ENCODE data around the gene RAP1GAP2.

RAP1GAP2 gene

DNA sequence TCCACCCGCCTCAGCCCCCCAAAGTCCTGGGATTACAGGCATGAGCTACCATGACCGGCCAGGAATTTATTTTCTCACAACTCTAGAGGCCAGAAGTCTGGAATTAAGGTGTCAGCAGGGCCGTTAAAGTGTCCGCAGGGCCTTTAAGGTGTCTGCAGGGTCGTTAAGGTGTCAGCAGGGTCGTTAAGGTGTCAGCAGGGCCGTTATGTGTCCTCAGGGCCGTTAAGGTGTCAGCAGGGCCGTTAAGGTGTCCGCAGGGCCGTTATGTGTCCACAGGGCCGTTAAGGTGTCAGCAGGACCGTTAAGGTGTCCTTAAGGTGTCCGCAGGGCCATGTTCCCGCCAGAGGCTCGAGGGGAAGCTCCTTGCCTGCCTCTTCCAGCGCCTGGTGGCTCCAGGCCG is 125.2 kb downstream of the RAP1GAP2 start:
- no peak for DNase-seq

DNA sequence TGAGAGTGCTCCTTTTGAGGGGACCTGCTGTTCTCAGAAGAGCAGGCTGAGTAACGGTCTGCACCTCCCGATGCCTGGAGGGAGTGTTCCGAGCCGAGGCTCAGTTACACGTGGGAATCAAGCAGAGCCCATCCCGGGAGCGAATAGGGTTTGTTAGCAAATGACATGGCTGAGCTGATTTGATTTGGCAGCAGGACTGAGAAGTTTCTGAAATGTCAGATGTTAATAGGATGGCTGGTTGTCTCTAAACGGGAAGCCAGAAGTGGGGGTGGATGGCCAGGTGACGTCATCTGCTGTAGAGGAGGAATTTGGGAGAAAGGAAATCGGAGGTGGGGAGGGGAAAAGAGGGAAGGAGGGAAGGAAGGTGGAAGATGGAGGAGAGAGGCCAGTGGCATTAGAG is 128.0 kb downstream of the RAP1GAP2 start:
- DNase-seq = no peak

DNA sequence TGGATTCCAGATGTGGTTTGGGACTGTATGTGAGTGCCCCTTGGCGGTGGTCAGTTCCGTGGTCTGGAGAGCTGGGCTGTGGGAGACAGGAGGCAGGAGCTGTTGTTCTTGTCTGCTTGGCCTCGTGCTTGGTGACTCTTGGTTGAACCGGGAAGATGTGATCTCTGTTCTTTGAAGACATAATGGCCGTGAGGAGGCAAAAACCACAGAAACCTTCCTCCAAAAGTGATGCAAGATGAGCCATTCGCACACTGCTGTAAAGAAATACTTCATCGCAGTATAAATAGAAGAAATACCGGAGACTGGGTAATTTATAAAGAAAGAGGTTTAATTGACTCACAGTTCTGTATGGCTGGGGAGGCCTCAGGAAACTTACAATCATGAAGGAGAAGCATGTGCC is 128.8 kb downstream of the RAP1GAP2 start:
- DNase-seq = no peak

DNA sequence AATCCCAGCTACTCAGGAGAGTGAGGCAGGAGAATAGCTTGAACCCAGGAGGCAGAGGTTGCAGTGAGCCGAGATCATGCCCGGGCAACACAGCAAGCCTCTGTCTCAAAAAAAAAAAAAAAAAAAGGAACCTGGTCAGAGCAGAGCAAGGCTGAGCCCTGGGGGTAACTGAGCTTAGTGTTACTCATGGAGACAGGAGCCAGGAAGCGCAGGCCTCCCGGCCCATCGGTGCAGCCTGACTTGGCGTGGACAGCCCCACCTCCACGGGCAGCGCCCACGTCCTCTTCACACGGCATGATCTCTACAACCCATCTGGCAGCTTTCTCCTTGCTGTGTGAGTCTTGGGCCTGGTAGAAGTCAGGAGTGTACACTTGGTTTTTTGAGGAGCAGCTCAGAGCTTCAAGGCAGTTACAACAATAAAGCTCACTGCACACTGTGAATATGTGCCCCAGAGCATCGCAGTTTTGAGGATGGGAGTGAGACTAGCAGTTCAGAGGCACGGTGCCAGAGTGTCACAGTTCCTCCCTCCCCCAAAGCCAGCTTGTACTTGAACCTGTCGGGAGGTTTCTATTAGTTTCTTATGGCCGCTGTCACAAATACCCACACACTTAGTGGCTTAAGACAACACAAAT is 129.9 kb downstream of the RAP1GAP2 start:
- no peak for DNase-seq

DNA sequence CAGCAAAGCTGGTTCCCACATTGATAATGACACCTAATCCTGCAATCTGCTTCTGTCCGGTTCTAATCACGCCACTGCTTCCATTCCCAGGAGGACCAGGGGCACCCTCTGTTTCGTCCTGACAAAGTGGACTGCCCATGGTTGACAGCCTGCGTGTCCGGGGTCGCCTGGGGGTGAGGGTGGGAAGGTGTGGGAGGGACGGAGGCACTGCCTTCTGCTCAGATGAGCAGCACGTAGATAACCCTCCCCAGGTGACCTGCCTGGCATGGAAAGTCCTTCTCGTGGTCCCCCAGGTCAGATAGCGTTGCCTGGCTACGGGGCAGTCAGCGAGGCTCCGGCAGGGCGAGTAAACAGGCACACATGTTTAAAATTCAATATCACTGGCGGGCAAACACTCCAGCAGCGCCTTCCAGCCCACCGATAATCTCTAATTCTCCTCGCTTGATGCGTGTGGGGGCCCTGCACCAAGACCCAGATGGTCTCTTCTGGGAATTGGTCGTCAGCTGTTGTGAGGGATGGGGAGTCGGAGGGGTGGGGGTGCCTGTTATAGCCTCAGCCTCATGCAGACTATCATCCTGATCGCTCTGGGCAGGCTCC is 132.2 kb downstream of the RAP1GAP2 start:
- DNase-seq = no peak

DNA sequence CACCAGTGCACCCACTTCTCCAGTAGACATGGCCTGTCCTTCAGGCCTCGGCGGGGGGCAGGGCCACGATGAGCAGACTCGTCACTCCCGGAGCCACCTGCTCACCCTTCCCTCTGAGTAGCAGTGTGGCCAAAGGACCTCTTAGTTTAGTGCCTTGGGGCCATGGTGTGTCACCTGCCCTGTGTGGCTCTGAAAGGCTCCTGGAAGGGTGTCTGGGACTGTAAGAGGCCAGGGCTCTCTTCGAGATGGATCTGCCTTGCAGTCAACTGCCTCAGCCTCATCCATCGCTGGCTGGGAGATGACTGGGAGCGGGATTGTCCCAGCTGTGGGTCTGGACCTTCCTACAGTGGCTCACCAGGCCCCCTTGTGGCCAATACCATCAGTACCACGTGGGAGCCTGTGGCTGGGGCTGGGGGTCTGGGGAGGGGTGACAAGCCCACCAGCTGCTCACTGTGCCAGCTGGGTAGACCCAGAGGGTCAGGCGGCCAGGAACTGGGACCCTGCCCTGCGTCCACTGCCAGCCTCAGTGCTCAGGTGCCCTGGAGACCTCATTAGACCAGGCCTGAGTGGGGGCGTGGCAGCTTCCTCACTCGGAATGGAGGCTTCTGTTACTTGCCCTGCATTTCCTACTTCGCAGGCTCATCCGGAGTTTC is 133.8 kb downstream of the RAP1GAP2 start:
- no peak for DNase-seq

DNA sequence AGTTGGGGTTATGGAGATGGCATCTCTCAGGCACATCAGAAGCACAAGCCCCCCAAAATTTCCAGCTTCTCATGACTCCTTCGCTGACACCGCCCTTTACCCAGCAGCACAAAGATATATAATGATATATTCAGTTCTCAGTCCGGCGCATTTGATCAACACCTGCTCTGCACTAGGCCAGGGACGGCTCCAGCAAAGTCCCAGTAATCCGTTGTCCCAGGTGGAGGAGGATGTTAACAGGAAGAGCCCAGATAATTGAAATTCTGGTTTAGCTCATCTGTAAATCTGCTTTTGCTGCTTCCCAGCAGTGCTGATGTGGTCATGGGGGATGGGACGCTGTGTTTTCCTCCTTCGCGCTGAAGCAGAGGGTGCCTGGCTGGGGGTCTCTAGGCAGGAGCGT is 135.6 kb downstream of the RAP1GAP2 start:
- no peak for DNase-seq

DNA sequence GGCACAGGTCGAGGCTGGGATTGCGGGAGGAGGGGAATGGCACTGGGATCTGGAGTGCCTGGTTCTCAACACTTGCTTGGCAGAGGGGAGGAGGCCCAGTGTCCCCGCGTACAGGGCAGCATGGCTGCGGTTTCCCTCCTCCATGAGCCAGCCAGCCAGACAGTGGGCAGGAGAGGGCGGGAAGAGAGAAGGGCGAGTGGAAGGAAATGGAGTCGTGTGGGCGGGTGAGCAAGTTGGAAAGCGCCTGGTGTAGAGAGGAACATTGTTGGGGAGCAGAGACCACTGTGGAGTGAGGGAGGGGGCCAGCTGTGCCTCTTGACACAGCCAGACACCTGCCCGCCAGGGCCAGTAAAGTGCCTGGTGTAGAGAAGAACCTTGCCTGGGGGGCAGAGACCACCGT is 136.7 kb downstream of the RAP1GAP2 start:
- no peak for DNase-seq

DNA sequence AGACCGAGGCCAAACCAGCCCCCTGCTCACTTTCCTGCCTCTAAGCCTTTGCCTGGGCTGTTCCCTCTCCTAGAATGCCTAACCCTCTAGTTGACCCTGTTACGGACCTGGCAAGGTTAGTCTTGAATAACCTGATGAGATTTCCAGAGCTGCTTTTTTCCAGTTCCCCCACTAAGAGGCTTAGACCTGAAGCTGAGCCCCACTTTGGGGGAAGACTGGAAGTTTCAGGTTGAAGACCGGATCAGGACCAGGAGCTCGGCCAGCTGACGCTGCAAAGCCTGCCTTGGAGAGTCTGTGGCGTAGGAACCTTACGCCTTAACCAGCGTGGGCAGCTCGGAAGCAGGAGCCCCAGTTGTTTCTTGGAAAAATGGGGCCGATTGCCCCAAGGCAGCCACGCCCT is 137.4 kb downstream of the RAP1GAP2 start:
- DNase-seq = no peak

DNA sequence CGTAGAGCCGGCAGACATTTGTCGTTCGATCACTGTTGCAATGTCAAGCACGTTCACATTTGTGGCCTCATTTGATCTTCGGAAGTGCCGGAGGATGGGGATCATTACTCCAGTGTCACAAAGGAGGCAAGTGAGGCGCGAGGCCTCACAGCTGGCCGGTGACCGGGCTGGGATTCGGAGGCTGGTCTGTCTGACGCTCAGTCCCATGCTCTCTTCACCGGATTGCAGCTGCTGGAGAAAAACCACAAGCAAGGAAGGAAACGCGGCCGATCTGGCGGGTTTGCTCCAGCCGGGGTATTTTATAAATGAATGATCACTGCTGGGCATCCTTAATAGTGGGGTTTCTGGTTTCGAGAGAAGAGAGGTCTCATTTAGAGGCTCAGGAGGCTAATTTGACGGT is 139.4 kb downstream of the RAP1GAP2 start:
- no peak for DNase-seq

DNA sequence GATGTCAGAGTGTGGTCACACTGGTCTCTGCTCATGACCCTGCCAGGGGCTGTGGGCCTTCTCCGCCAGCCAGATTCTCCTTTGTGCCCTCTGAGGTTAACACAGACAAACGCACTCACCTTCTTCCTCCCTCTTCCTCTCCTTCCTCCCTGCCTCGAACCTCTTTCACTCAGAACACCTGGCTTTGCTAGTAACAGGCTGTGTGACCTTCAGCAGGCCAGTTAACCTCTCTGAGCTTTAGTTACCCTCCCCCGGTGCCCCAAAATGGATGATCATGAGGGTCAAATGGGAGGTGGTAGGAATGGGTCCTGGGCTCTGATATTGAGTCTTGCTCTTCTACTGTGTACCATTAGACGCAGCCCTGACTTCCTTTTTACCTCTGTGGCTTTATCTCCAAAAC is 140.1 kb downstream of the RAP1GAP2 start:
- no peak for DNase-seq

GRCh38 chr17:2936771-2937321 is 140.6 kb downstream of the RAP1GAP2 start:
- DNase-seq = no peak

- DNase-seq = no peak
Measured at GRCh38 chr17:2937331-2938003, 141.2 kb downstream of the RAP1GAP2 start.

- no peak for DNase-seq
Measured at GRCh38 chr17:2939714-2940351, 143.6 kb downstream of the RAP1GAP2 start.

DNA sequence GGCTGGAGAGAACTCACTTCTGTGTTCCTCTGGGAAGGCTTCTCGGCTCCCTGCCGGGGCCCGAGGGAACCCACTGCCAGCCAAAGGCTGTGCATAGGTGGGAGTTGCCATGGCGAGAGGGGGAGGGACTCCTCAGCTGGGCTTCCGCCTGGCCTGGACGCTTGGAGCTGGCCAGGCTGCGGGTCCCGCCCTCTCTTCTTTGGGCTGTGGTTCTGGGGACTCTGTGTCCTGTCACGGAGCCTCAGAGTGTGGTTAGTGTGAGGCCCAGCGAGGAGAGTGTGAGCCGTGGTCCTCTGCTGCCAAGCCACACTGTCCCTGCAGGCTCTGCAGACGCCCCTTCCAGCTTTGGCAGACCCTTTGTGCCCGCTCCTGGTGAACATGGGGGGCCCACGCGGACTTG is 144.1 kb downstream of the RAP1GAP2 start:
- no peak for DNase-seq

DNA sequence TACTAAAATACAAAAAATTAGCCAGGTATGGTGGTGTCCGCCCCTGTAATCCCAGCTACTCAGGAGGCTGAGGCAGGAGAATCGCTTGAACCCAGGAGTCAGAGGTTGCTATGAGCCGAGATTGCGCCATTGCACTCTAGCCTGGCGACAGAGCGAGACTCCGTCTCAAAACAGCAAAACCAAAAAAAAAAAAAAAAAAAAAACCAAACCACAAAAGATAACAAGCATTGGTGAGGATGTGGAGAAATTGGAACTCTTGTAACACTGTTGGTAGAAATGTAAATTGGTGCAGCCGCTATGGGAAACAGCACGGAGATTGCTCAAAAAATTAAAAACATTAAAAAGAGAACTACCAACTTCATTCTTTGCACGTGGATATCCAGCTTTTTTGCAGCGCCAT is 147.7 kb downstream of the RAP1GAP2 start:
- DNase-seq = no peak

GRCh38 chr17:2945299-2945698 is 149.1 kb downstream of the RAP1GAP2 start:
- DNase-seq = no peak

DNA sequence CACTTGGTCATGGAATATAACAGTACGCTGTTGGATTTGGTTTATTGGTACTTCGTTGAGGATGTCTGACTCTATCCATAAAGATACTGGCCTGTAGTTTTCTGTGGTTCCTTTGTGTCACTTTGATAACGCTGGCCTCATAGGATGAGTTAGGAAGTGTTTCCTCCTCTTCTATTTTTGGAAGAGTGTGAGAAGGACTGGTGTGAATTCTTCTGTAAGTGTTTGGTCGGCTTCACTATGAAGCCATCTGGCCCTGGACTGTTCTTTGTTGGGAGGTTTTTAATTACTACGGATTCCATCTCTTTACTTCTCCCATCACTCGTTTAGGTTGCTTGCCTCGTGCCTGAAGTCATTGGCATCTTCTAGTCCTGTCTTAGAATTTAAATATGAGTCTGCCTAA is 149.9 kb downstream of the RAP1GAP2 start:
- no peak for DNase-seq

DNA sequence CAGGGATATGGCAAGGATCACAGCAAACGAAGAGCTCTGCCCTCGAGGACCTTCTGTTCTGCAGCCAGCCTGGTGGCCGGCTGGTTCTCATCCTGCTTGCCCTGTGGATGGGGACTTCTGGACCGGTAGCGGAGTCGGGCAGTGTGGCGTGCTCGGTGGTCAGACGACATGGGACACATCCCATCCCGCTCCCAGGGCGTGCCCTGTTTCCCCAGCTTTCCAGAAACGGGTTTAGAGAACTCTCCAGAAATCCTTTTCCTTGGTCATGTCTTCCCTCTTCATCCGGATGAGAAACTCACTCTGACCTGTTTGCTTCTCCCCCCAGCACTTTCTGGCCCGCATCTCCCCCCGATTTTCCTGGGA is 151.3 kb downstream of the RAP1GAP2 start:
- DNase-seq = no peak

DNA sequence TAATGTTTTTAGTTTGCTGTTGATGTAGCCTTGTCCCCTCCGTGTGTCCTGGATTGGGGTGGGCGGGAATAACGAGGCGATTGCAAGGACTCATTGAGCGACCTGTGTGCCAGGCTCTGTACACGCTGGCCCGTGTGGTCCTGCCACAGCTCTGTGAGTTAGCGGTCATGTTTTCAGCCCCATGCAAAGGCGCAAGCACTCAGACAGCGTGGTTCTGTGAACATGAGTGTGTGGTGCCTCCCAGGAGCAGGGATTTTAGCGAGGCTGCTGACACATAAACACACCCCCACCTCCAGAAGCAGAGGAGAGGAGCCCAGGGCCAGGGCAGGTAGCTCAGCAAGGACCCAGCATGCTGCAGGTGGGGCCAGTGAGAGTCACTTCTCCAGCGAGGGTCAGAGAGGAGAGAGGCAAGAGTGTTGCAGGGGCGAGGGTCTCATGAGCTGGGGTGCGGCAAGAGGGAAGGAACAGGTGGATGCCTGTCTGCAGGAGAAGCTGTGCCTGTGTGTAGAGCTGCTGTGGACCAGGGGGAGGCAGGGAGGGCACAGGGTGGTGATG is 151.8 kb downstream of the RAP1GAP2 start:
- no peak for DNase-seq

GRCh38 chr17:2948721-2949468 is 152.7 kb downstream of the RAP1GAP2 start:
- no peak for DNase-seq

GRCh38 chr17:2949469-2950044 is 153.3 kb downstream of the RAP1GAP2 start:
- no peak for DNase-seq
